Subcutaneous adipose tissue (tissue), 4 donors: ENCODE data around the gene SLC36A1. TPM values are rescaled to one million over a fixed set of nuclear protein-coding genes. Genes with fewer than 3 reads are reported as not detected.

Source experiments
- total RNA-seq, 4 donors: library from RNA; depleted of rRNA; stranded (reverse); fragments of >200 nt; gene quantifications; one replicate each; pipeline ENCODE4 v1.1.0, GENCODE V29; 2016
- TF ChIP-seq, protein P1 (sequence below): fragments of 450-650 bp; IDR thresholded peaks from one replicate; pipeline ENCODE4 v1.5.1; 2016; ENCODE audit warnings: low read depth, mild to moderate bottlenecking, control low read depth, antibody characterized with exemption, moderate library complexity

SLC36A1 gene
- total RNA-seq, 4 donors from 2014 or later = 10.9 to 22.7 (median 17.1) TPM

GRCh38 chr5:151464101-151464500, 16.7 kb downstream of the SLC36A1 start:
- TF ChIP-seq, protein P1, sequence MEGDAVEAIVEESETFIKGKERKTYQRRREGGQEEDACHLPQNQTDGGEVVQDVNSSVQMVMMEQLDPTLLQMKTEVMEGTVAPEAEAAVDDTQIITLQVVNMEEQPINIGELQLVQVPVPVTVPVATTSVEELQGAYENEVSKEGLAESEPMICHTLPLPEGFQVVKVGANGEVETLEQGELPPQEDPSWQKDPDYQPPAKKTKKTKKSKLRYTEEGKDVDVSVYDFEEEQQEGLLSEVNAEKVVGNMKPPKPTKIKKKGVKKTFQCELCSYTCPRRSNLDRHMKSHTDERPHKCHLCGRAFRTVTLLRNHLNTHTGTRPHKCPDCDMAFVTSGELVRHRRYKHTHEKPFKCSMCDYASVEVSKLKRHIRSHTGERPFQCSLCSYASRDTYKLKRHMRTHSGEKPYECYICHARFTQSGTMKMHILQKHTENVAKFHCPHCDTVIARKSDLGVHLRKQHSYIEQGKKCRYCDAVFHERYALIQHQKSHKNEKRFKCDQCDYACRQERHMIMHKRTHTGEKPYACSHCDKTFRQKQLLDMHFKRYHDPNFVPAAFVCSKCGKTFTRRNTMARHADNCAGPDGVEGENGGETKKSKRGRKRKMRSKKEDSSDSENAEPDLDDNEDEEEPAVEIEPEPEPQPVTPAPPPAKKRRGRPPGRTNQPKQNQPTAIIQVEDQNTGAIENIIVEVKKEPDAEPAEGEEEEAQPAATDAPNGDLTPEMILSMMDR = no peak

DNA sequence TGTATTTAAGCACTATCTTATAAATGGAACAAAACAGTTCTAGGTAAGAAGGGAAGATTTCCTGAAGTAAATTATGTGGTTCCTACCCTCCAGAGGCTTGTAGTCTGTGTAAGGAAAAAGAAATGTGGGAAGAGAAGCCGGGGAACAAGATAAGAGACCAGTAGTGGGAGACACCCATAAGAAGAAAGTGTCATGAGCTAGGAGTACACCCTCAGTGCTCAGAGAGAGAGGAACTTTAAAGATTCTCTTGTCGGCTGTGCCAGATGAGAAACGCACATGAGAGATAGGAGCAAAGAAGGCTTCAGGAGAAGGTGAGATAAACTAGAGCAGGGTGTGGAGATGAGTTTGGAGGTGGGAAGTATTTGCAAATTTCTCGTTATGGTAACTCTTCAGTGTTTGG, 18.1 kb downstream of the SLC36A1 start:
- TF ChIP-seq, protein P1 = no peak

GRCh38 chr5:151467576-151467975, 20.2 kb downstream of the SLC36A1 start:
- TF ChIP-seq, protein P1 = no peak

- TF ChIP-seq, protein P1 = no peak
Observed at GRCh38 chr5:151469386-151469785, 22.0 kb downstream of the SLC36A1 start.

DNA sequence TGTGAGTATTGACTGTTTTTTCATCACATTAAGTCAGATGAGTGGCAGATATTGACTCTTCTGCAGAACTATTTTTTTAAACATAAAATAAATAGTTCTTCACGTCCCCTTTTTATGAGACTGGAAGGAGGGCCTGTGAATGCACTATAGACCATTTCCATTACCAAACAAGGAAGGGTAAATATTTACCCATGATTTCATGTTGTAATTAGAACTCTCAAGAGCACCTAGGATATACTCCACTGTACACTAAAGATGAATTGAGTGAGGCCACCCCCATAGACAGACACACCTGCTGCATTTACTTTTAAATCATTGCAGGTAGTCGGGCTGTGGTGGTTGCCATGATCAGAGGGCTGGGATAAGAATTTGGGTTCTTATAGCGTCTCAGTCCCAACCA, 22.6 kb downstream of the SLC36A1 start:
- TF ChIP-seq, protein P1 = no peak

GRCh38 chr5:151470439-151470838, 23.0 kb downstream of the SLC36A1 start:
- TF ChIP-seq, protein P1 = no peak

DNA sequence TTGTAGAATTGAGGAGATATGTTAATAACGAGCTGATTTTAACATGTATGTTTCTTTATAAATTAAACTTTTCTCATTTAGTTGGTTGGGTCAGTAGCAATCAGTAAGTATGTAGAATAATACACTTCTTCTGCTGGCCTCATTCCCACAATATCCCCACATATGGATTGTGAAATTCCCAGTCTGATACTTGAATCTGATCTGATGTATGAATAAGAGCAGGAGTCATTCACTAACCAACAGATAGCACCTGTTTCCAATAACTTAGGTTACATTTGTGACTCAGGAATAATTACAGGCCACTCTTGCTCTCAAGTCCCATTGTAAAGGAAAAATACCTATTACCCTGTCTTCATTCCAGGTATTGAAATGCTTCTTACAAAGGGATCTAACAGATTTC, 23.9 kb downstream of the SLC36A1 start:
- TF ChIP-seq, protein P1 = no peak
